IMR-90 (cell line): ENCODE measurements around the gene RAB3C. TPM values are rescaled to one million over a fixed set of nuclear protein-coding genes. Genes with fewer than 3 reads are reported as not detected.
"Not testable (repeated sequence)": the region's sequence is repeated elsewhere in the genome, so short reads cannot be mapped to it uniquely, and the experiment has no call there.

ENCODE experiments used
- ATAC-seq: fragments of 200-7000 bp; cut with Tn5 transposase; 2 replicates; pipeline ENCODE4 v1.9.1; 2020; ENCODE audit warnings: low read depth, mild to moderate bottlenecking, moderate library complexity
- BruUV-seq: library from RNA; stranded (reverse); fragments of 400-500 nt; replicated peaks from 2 replicates; lab custom pipeline; 2021; lab: Mats Ljungman, UMichigan
- CTCF ChIA-PET: fragments of 300-600 bp; formaldehyde crosslinking; extraction: SDS; loops from one replicate; lab custom pipeline; 2021; ENCODE audit warnings: antibody characterized with exemption; lab: Yijun Ruan, JAX
- POLR2A ChIA-PET: fragments of 300-600 bp; sonication (Branson Sonifier 250); formaldehyde crosslinking; loops from one replicate; lab custom pipeline; 2022; ENCODE audit warnings: antibody characterized with exemption; ENCODE audit not compliant: unreplicated experiment; lab: Charles Lee
- DNase-seq: peaks from one replicate; pipeline ENCODE4 v3.0.0; 2013
- H2AFZ ChIP-seq: replicated peaks from 2 replicates; pipeline ENCODE3; 2013; ENCODE audit warnings: low read length, mild to moderate bottlenecking; ENCODE audit not compliant: poor library complexity
- H2AK5ac ChIP-seq: 2 replicates; pipeline ENCODE4 v1.6.1; 2013; ENCODE audit warnings: low read depth, low read length, inconsistent platforms
- H2AK9ac ChIP-seq: replicated peaks from 2 replicates; pipeline ENCODE3; 2013; ENCODE audit warnings: mild to moderate bottlenecking, low read depth, low read length, moderate library complexity; ENCODE audit not compliant: poor library complexity
- H2BK120ac ChIP-seq: 2 replicates; pipeline ENCODE4 v1.6.1; 2013; ENCODE audit warnings: low read depth, low read length, inconsistent platforms
- H2BK15ac ChIP-seq: 3 replicates; pipeline ENCODE4 v1.6.1; 2013; ENCODE audit warnings: low read depth, low read length, inconsistent platforms
- H2BK20ac ChIP-seq: 2 replicates; pipeline ENCODE4 v1.6.1; 2013; ENCODE audit warnings: low read depth, mild to moderate bottlenecking, inconsistent platforms, low read length, moderate library complexity
- H2BK5ac ChIP-seq: 2 replicates; pipeline ENCODE4 v1.6.1; 2013; ENCODE audit warnings: mild to moderate bottlenecking, low read depth, low read length, inconsistent platforms; ENCODE audit not compliant: poor library complexity, severe bottlenecking
- H3K14ac ChIP-seq: replicated peaks from 2 replicates; pipeline ENCODE4 v1.6.1; 2013; ENCODE audit warnings: low read depth, low read length, inconsistent platforms
- H3K18ac ChIP-seq: 2 replicates; pipeline ENCODE4 v1.6.1; 2013; ENCODE audit warnings: low read depth, low read length, control low read depth
- H3K23ac ChIP-seq: 2 replicates; pipeline ENCODE4 v1.6.1; 2013; ENCODE audit warnings: low read depth, low read length, inconsistent platforms
- H3K27ac ChIP-seq: 2 replicates; pipeline ENCODE4 v1.5.1; 2013; ENCODE audit warnings: mild to moderate bottlenecking, control low read depth, low read length; ENCODE audit not compliant: insufficient read depth
- H3K27me3 ChIP-seq: 2 replicates; pipeline ENCODE4 v1.6.1; 2013; ENCODE audit warnings: low read length; ENCODE audit not compliant: control insufficient read depth, insufficient read depth
- H3K36me3 ChIP-seq: 2 replicates; pipeline ENCODE4 v1.6.1; 2013; ENCODE audit warnings: low read length, mixed read lengths; ENCODE audit not compliant: control insufficient read depth, insufficient read depth
- H3K4ac ChIP-seq: 2 replicates; pipeline ENCODE4 v1.6.1; 2013; ENCODE audit warnings: low read depth, low read length, inconsistent platforms
- H3K4me1 ChIP-seq: 2 replicates; pipeline ENCODE4 v1.6.1; 2013; ENCODE audit warnings: low read length, mixed read lengths; ENCODE audit not compliant: control insufficient read depth, insufficient read depth
- H3K4me2 ChIP-seq: 2 replicates; pipeline ENCODE4 v1.6.1; 2013; ENCODE audit warnings: low read depth, mild to moderate bottlenecking, control low read depth, low read length, moderate library complexity
- H3K4me3 ChIP-seq: 2 replicates; pipeline ENCODE4 v1.5.1; 2013; ENCODE audit warnings: low read depth, mild to moderate bottlenecking, control low read depth, low read length, moderate library complexity; ENCODE audit not compliant: insufficient read depth
- H3K56ac ChIP-seq: 2 replicates; pipeline ENCODE4 v1.6.1; 2013; ENCODE audit warnings: low read length, inconsistent platforms; ENCODE audit not compliant: insufficient read depth; ENCODE audit errors: extremely low read depth
- H3K79me1 ChIP-seq, 2 experiments: 2 replicates each; pipeline ENCODE4 v1.6.1; 2013; ENCODE audit warnings: low read length in 2 of 2, inconsistent platforms in 1 of 2, low read depth in 1 of 2
- H3K9ac ChIP-seq: 2 replicates; pipeline ENCODE4 v1.6.1; 2013; ENCODE audit warnings: low read depth, low read length, control low read depth
- H3K9me1 ChIP-seq: 2 replicates; pipeline ENCODE4 v1.6.1; 2013; ENCODE audit warnings: low read length, inconsistent platforms; ENCODE audit not compliant: insufficient read depth
- H3K9me3 ChIP-seq: 2 replicates; pipeline ENCODE4 v1.6.1; 2013; ENCODE audit warnings: low read length; ENCODE audit not compliant: control insufficient read depth, insufficient read depth
- H4K20me1 ChIP-seq: 2 replicates; pipeline ENCODE4 v1.6.1; 2013; ENCODE audit warnings: low read length, inconsistent platforms; ENCODE audit not compliant: insufficient read depth
- H4K5ac ChIP-seq: 2 replicates; pipeline ENCODE4 v1.6.1; 2013; ENCODE audit warnings: mild to moderate bottlenecking, low read depth, low read length, control low read depth
- H4K8ac ChIP-seq, 2 experiments: 2 replicates each; pipeline ENCODE4 v1.6.1; 2013; ENCODE audit warnings: low read depth in 2 of 2, low read length in 2 of 2, control low read depth in 1 of 2, inconsistent platforms in 1 of 2
- H4K91ac ChIP-seq: 2 replicates; pipeline ENCODE4 v1.6.1; 2013; ENCODE audit warnings: low read depth, low read length, inconsistent platforms; ENCODE audit not compliant: insufficient read depth
- WGBS, 2 experiments: methylation state at CpG; one replicate each; pipeline versions ENCODE4 v1.1.5 to v1.1.7; 2013; ENCODE audit warnings: missing lambda C conversion rate in 2 of 2; ENCODE audit not compliant: insufficient read length in 1 of 2; ENCODE audit errors: extremely low coverage in 2 of 2; 5-methylcytosine and 5-hydroxymethylcytosine counted together
- dilution Hi-C: fragments of 300-500 bp; cut with HindIII; formaldehyde crosslinking; loops from one replicate; pipeline ENCODE4 v1.14.3; 2018; ENCODE audit warnings: low sequenced_read_pairs; ENCODE audit not compliant: unreplicated experiment
- in situ Hi-C: fragments of 300-500 bp; cut with MboI; formaldehyde crosslinking; loops from 3 replicates; pipeline ENCODE4 v1.14.3; 2019; ENCODE audit warnings: low sequenced_read_pairs, inconsistent platforms, mixed read lengths
- intact Hi-C: fragments of 100-400 bp; cut with micrococcal nuclease; formaldehyde crosslinking; loops from 2 replicates; pipeline ENCODE4 v1.10.0; 2022
- polyA plus RNA-seq, 3 experiments: library from polyadenylated mRNA; depleted of rRNA; stranded (reverse); fragments of >200 nt; gene quantifications; 2 replicates each; pipeline ENCODE4 v1.2.3, GENCODE V29; 2012; ENCODE audit warnings: low replicate concordance in 1 of 3
- total RNA-seq: library from RNA; depleted of rRNA; stranded (reverse); fragments of >200 nt; gene quantifications from 2 replicates; pipeline ENCODE4 v1.2.3, GENCODE V29; 2012

RAB3C gene
- total and polyA plus RNA-seq, 2 of the 4 experiments (the other 2 are of a cell fraction) = not detected

DNA sequence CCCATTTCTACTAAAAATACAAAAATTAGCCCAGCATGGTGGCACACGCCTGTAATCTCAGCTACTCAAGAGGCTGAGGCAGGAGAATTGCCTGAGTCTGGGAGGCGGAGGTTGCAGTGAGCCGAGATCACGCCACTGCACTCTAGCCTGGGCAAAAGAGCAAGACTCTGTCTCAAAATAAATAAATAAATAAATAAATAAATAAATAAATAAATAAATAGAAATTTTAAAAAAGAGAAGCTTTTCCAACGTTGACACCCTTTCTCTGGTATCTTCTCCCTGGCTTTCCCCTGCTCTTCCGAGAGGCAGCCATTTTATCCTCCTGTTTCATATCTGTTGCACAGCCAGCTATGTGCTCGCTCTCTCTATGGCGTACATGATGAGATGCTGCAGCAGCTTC, 127.5 kb downstream of the RAB3C start:
- dilution Hi-C loops, in situ Hi-C loops: not testable (repeated sequence)
- CTCF ChIA-PET = interaction anchor here (1.5 kb wide), 1 partner anchor 22 kb away, joined by 3 read pairs; no protein-coding TSS in a partner anchor

More for the DNA sequence above, 127.5 kb downstream of the RAB3C start:
- H3K14ac ChIP-seq, H3K27ac ChIP-seq, intact Hi-C loops, H3K27me3 ChIP-seq, DNase-seq, H3K36me3 ChIP-seq, POLR2A ChIA-PET, H3K23ac ChIP-seq, H4K5ac ChIP-seq, H3K56ac ChIP-seq, ATAC-seq, H3K9me3 ChIP-seq, H3K4me1 ChIP-seq, H4K91ac ChIP-seq, H4K8ac ChIP-seq, H3K79me1 ChIP-seq, H2BK15ac ChIP-seq, H2AK5ac ChIP-seq, H2BK120ac ChIP-seq, H3K18ac ChIP-seq, H2BK5ac ChIP-seq, H2AK9ac ChIP-seq, H3K4me2 ChIP-seq, H4K20me1 ChIP-seq, BruUV-seq, H2AFZ ChIP-seq, H3K9ac ChIP-seq, H3K4ac ChIP-seq, H3K4me3 ChIP-seq, H2BK20ac ChIP-seq, H3K9me1 ChIP-seq: not testable (repeated sequence)
- 67% methylated on average over 1 of the region's 8 CpGs; no CpG with 5 or more reads in 1 of the 2 experiments for WGBS, 2 experiments
